HEK293T (cell line): Measurements from ENCODE around the gene GABPB1.

Experiments used
- CTCF ChIA-PET: fragments of 350-600 bp; formaldehyde crosslinking; extraction: SDS; loops from one replicate; lab custom pipeline; 2021; ENCODE audit warnings: antibody characterized with exemption, inconsistent platforms; lab: Yijun Ruan, JAX
- POLR2A ChIA-PET: fragments of 350-600 bp; formaldehyde crosslinking; extraction: SDS; loops from one replicate; lab custom pipeline; 2020; ENCODE audit warnings: antibody characterized with exemption, inconsistent platforms; lab: Yijun Ruan, JAX
- DNase-seq: peaks from one replicate; pipeline ENCODE4 v3.0.0; 2012; ENCODE audit warnings: mixed read lengths; ENCODE audit errors: extremely low spot score
- ARNT ChIP-seq: fragments of 450-650 bp; IDR thresholded peaks from 2 replicates; pipeline ENCODE4 v1.6.1; 2017; ENCODE audit warnings: mild to moderate bottlenecking
- BHLHE40 ChIP-seq: fragments of 450-650 bp; IDR thresholded peaks from 2 replicates; pipeline ENCODE4 v1.6.1; 2016; ENCODE audit warnings: mild to moderate bottlenecking, moderate library complexity, borderline replicate concordance
- CTBP1 ChIP-seq: fragments of 450-650 bp; IDR thresholded peaks from 2 replicates; pipeline ENCODE4 v1.6.1; 2016; ENCODE audit warnings: borderline replicate concordance
- ELF4 ChIP-seq: fragments of 450-650 bp; IDR thresholded peaks from 2 replicates; pipeline ENCODE4 v1.6.1; 2017; ENCODE audit warnings: antibody characterized with exemption
- FOXA1 ChIP-seq: fragments of 450-650 bp; IDR thresholded peaks from 2 replicates; pipeline ENCODE4 v1.6.1; 2016; ENCODE audit warnings: mild to moderate bottlenecking
- FOXK2 ChIP-seq: fragments of 450-650 bp; IDR thresholded peaks from 2 replicates; pipeline ENCODE4 v1.6.1; 2016; ENCODE audit warnings: mild to moderate bottlenecking
- FOXM1 ChIP-seq: fragments of 450-650 bp; IDR thresholded peaks from 2 replicates; pipeline ENCODE4 v1.6.1; 2017; ENCODE audit warnings: mild to moderate bottlenecking, borderline replicate concordance
- HDGF ChIP-seq: fragments of 450-650 bp; IDR thresholded peaks from 2 replicates; pipeline ENCODE4 v1.6.1; 2017; ENCODE audit warnings: antibody characterized with exemption, borderline replicate concordance
- L3MBTL2 ChIP-seq: fragments of 450-650 bp; conservative IDR thresholded peaks from 2 replicates; pipeline ENCODE4 v1.6.1; 2016; ENCODE audit warnings: mild to moderate bottlenecking
- LEF1 ChIP-seq: fragments of 450-650 bp; IDR thresholded peaks from 2 replicates; pipeline ENCODE4 v1.6.1; 2017; ENCODE audit warnings: mild to moderate bottlenecking, borderline replicate concordance
- NFRKB ChIP-seq: fragments of 450-650 bp; IDR thresholded peaks from 2 replicates; pipeline ENCODE4 v1.6.1; 2016; ENCODE audit warnings: mild to moderate bottlenecking, moderate library complexity
- PKNOX1 ChIP-seq: fragments of 450-650 bp; IDR thresholded peaks from 2 replicates; pipeline ENCODE4 v1.6.1; 2016
- SP1 ChIP-seq: fragments of 450-650 bp; IDR thresholded peaks from 2 replicates; pipeline ENCODE4 v1.6.1; 2017
- SUZ12 ChIP-seq: fragments of 450-650 bp; IDR thresholded peaks from 2 replicates; pipeline ENCODE4 v1.6.1; 2016; ENCODE audit warnings: mild to moderate bottlenecking
- TARDBP ChIP-seq: fragments of 450-650 bp; IDR thresholded peaks from 2 replicates; pipeline ENCODE4 v1.6.1; 2016
- ZNF384 ChIP-seq: fragments of 450-650 bp; IDR thresholded peaks from 2 replicates; pipeline ENCODE4 v1.6.1; 2016

The GABPB1 gene

GRCh38 chr15:50344006-50344464 is 11.0 kb downstream of the GABPB1 start:
- TF ChIP-seq L3MBTL2 (no peak), NFRKB (no peak), LEF1 (no peak), BHLHE40 (no peak)
- ChIA-PET POLR2A (interaction anchor here (1.8 kb wide), 1 partner anchor 11 kb away, joined by 5 read pairs; the partner anchor contains the start of gene GABPB1), CTCF (no interaction called here)
- no peak for DNase-seq

GRCh38 chr15:50341616-50342136 is 13.3 kb downstream of the GABPB1 start:
- DNase-seq, result no peak
- POLR2A ChIA-PET, result no interaction called here
- CTCF ChIA-PET, result interaction anchor here (0.6 kb wide), 2 partner anchors 386 to 465 kb away, joined by 3 to 8 read pairs; no protein-coding TSS in a partner anchor
- no peak for TF ChIP-seq BHLHE40
- no peak for TF ChIP-seq SUZ12
- TF ChIP-seq FOXK2, result no peak

GRCh38 chr15:50340416-50340815 is 14.6 kb downstream of the GABPB1 start:
- POLR2A ChIA-PET, result interaction anchor here (1.0 kb wide), 1 partner anchor 15 kb away, joined by 3 read pairs; the partner anchor contains the start of gene GABPB1
- CTCF ChIA-PET, result interaction anchor here (0.6 kb wide), 1 partner anchor 155 kb away, joined by 3 read pairs; no protein-coding TSS in a partner anchor
- no peak for DNase-seq
- no peak for TF ChIP-seq FOXA1
- no peak for TF ChIP-seq FOXM1
- TF ChIP-seq TARDBP, result no peak

GRCh38 chr15:50339717-50340116 is 15.3 kb downstream of the GABPB1 start:
- ChIA-PET POLR2A (interaction anchor here (1.0 kb wide), 1 partner anchor 16 kb away, joined by 3 read pairs; the partner anchor contains the start of gene GABPB1), CTCF (interaction anchor here (0.6 kb wide), 1 partner anchor 154 kb away, joined by 3 read pairs; no protein-coding TSS in a partner anchor)
- no peak for DNase-seq

GRCh38 chr15:50335251-50335650 is 19.7 kb downstream of the GABPB1 start:
- TF ChIP-seq NFRKB, result no peak
- TF ChIP-seq FOXK2, result no peak
- no peak for TF ChIP-seq SP1
- DNase-seq, result no peak
- POLR2A ChIA-PET, result no interaction called here

More at GRCh38 chr15:50339717-50340116, 15.3 kb downstream of the GABPB1 start:
- TF ChIP-seq L3MBTL2 (no peak), BHLHE40 (no peak)

GRCh38 chr15:50333229-50333628 is 21.8 kb downstream of the GABPB1 start:
- ChIA-PET POLR2A (no interaction called here), CTCF (no interaction called here)
- no peak for DNase-seq
- TF ChIP-seq SUZ12 (no peak), FOXM1 (no peak), PKNOX1 (no peak), BHLHE40 (no peak), NFRKB (no peak), ELF4 (no peak), L3MBTL2 (no peak), SP1 (no peak), FOXK2 (no peak), ARNT (no peak), ZNF384 (no peak), TARDBP (no peak), HDGF (no peak), CTBP1 (no peak)

More at GRCh38 chr15:50335251-50335650, 19.7 kb downstream of the GABPB1 start:
- CTCF ChIA-PET, result no interaction called here

- DNase-seq, result no peak
- TF ChIP-seq ARNT (no peak), CTBP1 (no peak), FOXM1 (no peak)
- CTCF ChIA-PET, result no interaction called here
- POLR2A ChIA-PET, result interaction anchor here (0.6 kb wide), 1 partner anchor 24 kb away, joined by 3 read pairs; the partner anchor contains the start of gene GABPB1
Measured at GRCh38 chr15:50330921-50331320, 24.1 kb downstream of the GABPB1 start.

GRCh38 chr15:50328116-50328515 is 26.9 kb downstream of the GABPB1 start:
- CTCF ChIA-PET, result no interaction called here
- no peak for DNase-seq
- POLR2A ChIA-PET, result no interaction called here
- TF ChIP-seq HDGF (no peak), FOXA1 (no peak), LEF1 (no peak), SUZ12 (no peak), SP1 (no peak), ELF4 (no peak), NFRKB (no peak), PKNOX1 (no peak), L3MBTL2 (no peak), FOXK2 (no peak), TARDBP (no peak), CTBP1 (no peak), FOXM1 (no peak), ARNT (no peak), ZNF384 (no peak)
